ENCODE data around the gene INHBC.

The INHBC gene

DNA sequence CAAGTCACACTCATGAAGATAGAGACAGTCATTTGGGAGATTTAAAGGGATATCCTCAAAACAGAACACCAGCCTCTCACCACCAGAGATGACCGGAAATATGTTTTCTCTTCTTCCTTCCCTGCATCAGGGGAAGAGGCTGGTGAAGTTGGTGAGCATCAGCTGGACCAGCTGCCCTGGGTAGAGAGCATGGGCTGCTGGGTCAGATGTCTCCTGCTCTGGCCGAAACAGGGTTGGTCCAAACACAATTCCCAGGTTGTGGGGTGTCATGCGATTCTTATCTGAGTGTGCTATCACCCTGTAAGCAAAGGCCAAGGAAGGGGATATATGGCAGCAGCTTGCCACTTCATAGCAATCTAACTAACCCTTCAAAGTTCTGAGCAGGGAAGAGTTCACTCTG, 37.8 kb downstream of the INHBC start:
- no peak for DNase-seq (ENCODE audit: low spot score)
- TF ChIP-seq, protein P1, sequence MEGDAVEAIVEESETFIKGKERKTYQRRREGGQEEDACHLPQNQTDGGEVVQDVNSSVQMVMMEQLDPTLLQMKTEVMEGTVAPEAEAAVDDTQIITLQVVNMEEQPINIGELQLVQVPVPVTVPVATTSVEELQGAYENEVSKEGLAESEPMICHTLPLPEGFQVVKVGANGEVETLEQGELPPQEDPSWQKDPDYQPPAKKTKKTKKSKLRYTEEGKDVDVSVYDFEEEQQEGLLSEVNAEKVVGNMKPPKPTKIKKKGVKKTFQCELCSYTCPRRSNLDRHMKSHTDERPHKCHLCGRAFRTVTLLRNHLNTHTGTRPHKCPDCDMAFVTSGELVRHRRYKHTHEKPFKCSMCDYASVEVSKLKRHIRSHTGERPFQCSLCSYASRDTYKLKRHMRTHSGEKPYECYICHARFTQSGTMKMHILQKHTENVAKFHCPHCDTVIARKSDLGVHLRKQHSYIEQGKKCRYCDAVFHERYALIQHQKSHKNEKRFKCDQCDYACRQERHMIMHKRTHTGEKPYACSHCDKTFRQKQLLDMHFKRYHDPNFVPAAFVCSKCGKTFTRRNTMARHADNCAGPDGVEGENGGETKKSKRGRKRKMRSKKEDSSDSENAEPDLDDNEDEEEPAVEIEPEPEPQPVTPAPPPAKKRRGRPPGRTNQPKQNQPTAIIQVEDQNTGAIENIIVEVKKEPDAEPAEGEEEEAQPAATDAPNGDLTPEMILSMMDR (IDR thresholded peaks at IDR 0.05; ENCODE audit: extremely low read depth, insufficient read depth, missing control alignments) = no peak
- in situ Hi-C loops (cut with MboI; ENCODE audit: low pct_unique_long_range_greater_than_20kb, low sequenced_read_pairs, unreplicated experiment) = no loop called here

DNA sequence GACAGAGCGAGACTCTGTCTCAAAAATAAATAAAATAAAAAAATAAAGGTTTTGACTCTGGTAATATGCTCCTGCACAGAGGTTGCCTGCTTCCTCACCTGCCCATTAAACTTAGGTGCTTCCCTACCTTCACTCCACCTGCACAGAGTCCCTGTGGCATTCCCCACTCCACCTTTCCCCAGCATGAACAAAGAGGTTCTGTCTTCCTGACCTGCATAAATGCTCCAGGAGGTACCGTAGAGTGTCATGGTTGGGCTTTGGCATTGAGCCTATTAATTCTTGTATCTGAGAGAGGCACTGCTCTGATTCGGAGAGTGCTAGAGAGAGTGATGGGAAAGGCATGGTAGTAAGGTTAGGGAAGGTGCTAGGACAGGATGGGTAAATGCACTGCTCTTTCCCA, 38.8 kb downstream of the INHBC start:
- TF ChIP-seq, protein P1 (IDR thresholded peaks at IDR 0.05; ENCODE audit: extremely low read depth, insufficient read depth, missing control alignments) = no peak
- in situ Hi-C loops (cut with MboI; ENCODE audit: low pct_unique_long_range_greater_than_20kb, low sequenced_read_pairs, unreplicated experiment) = no loop called here
- no peak for DNase-seq (ENCODE audit: low spot score)

DNA sequence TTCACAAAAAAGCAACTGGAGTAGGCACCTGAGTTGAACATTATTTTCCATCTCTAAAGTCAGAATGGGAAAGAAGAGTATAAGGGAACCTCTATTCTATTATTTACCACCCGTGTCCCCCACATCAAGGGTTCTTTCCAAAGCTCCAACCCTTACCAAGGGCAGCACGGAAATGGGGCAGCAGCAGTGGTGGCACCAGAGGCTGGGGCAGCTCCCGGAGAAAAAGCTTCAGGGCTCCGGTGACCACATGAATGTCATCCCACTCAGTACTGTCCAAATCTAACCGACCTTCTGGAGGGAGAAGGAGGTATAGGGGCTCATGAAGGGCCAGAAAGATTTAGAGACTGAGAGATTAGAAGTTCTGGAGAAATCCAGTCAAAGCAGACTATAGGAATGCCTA, 39.3 kb downstream of the INHBC start:
- no peak for DNase-seq (ENCODE audit: low spot score)
- in situ Hi-C loops (cut with MboI; ENCODE audit: low pct_unique_long_range_greater_than_20kb, low sequenced_read_pairs, unreplicated experiment) = no loop called here

DNA sequence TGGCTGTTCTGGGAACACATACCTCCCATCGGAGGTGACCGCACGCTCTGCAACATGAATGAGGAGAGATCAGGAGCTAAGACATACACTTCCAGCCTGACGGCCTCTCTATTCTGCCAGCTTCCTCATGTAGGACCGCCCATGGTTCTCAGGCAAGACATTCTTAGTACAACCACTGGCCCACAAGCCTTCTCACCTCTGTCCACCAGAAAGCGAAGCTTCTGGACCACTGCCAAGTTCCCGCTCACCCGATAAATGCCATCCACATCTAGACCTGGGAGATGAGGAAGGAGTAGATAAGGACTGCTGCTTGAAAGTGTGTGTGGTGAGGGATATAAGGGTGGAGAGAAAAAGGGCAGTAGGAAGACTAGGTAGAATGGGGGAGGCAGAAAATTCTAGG, 39.8 kb downstream of the INHBC start:
- no peak for DNase-seq (ENCODE audit: low spot score)
- TF ChIP-seq, protein P1 (IDR thresholded peaks at IDR 0.05; ENCODE audit: extremely low read depth, insufficient read depth, missing control alignments) = no peak
- in situ Hi-C loops (cut with MboI; ENCODE audit: low pct_unique_long_range_greater_than_20kb, low sequenced_read_pairs, unreplicated experiment) = no loop called here

More for the DNA sequence above, 39.3 kb downstream of the INHBC start:
- TF ChIP-seq, protein P1 (IDR thresholded peaks at IDR 0.05; ENCODE audit: extremely low read depth, insufficient read depth, missing control alignments) = no peak

DNA sequence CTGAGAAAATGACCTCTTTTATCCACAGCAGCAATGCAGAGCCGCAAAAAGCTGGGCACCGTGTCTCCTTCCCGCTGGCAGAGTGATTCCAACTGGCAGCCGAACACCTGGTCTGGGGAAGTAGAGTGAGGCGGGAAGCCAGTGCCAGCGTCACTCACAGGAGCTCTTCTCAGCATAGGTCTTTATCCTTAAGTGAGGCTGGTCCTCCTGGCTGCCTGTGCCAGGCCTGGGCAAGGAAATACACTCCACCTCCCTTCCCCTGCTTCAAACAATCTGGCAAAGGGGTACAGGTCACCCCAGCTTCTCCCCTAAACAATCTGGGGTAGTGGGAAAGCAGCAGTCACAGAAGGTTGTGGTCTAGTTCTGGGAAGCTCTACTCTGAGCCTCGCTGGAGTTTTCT, 40.3 kb downstream of the INHBC start:
- DNase-seq (ENCODE audit: low spot score) = no peak
- in situ Hi-C loops (cut with MboI; ENCODE audit: low pct_unique_long_range_greater_than_20kb, low sequenced_read_pairs, unreplicated experiment) = no loop called here
- TF ChIP-seq, protein P1 (IDR thresholded peaks at IDR 0.05; ENCODE audit: extremely low read depth, insufficient read depth, missing control alignments) = no peak

DNA sequence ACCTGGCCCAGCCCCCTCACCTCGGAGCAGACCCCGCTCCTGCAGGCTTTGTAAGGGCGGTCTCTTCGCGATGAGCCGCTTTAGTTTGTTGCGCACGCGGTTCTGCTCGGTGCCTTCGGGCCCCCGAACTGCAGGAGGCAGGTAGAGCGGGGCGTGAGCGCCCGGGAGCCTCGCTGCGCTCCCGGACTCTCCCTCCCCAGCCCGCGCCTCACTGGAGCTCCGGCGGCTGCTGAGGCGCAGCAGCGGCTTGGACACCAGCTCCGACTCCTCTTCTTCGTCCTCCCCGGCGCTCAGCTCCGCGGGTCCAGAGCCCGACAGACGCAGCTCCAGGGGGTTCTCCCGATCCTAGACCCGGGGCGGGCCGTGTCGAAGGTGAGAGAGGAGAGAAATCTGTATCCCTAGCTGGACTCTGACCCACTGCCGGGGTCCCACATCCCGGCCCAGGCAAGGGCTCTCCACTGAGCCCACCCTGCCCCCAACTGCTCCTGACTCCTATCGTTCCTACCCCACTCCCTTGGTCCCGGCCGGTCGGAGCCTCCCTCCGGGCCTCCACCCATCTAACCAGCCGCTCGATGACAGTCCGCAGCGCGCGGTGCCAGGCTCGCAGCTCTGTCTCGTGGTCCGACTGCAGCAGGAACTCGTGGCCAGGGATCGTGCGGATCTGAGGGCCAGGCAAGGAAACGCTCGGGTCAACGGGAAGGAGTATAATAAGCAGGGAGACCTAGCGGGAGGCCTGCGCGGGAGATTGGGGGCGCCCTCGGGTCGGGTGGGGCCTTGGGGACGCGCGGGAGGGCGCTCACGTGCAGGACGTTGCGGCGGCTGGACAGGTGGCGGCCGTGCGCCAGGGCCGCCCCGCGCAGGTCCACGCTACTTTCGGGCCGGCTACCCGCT, 40.9 kb downstream of the INHBC start:
- no peak for DNase-seq (ENCODE audit: low spot score)
- in situ Hi-C loops (cut with MboI; ENCODE audit: low pct_unique_long_range_greater_than_20kb, low sequenced_read_pairs, unreplicated experiment) = no loop called here
- TF ChIP-seq, protein P1 (IDR thresholded peaks at IDR 0.05; ENCODE audit: extremely low read depth, insufficient read depth, missing control alignments) = no peak

Data from GM13977 (cell line).